GM23338 (cell line): ENCODE data around the gene S100A8. TPM values are rescaled to one million over a fixed set of nuclear protein-coding genes. Genes with fewer than 3 reads are reported as not detected.

Experiments
- ATAC-seq: fragments of 200-7000 bp; cut with Tn5 transposase; 3 replicates; pipeline ENCODE4 v1.9.1; 2020
- DNase-seq: peaks from one replicate; pipeline ENCODE4 v3.0.0-alpha.2; 2015; ENCODE audit warnings: low spot score
- H2AFZ ChIP-seq: fragments of 200-600 bp; sonication (generic); 2 replicates; pipeline ENCODE4 v1.8.0; 2016; ENCODE audit warnings: antibody characterized with exemption, mild to moderate bottlenecking, moderate library complexity
- H3F3A ChIP-seq: fragments of 200-600 bp; sonication (generic); replicated peaks from 2 replicates; pipeline ENCODE4 v1.8.0; 2017; ENCODE audit warnings: antibody characterized with exemption, mixed run types, low read depth
- H3K27ac ChIP-seq: fragments of 200-600 bp; sonication (generic); 2 replicates; pipeline ENCODE4 v1.6.1; 2016; ENCODE audit warnings: low read depth
- H3K27me3 ChIP-seq: fragments of 200-600 bp; sonication (generic); 2 replicates; pipeline ENCODE4 v1.8.0; 2016; ENCODE audit warnings: mild to moderate bottlenecking, mixed run types, moderate library complexity; ENCODE audit not compliant: insufficient read depth
- H3K36me3 ChIP-seq: fragments of 200-600 bp; sonication (generic); 2 replicates; pipeline ENCODE4 v1.8.0; 2016; ENCODE audit warnings: mild to moderate bottlenecking; ENCODE audit not compliant: insufficient read depth
- H3K4me1 ChIP-seq: fragments of 200-600 bp; sonication (generic); 2 replicates; pipeline ENCODE4 v1.8.0; 2016; ENCODE audit warnings: mild to moderate bottlenecking, moderate library complexity; ENCODE audit not compliant: insufficient read depth
- H3K4me2 ChIP-seq: fragments of 200-600 bp; sonication (generic); 2 replicates; pipeline ENCODE4 v1.7.1; 2017; ENCODE audit warnings: mixed run types
- H3K4me3 ChIP-seq: fragments of 200-600 bp; sonication (generic); 2 replicates; pipeline ENCODE4 v1.6.1; 2016; ENCODE audit warnings: mixed run types
- H3K79me2 ChIP-seq: fragments of 200-600 bp; sonication (generic); replicated peaks from 2 replicates; pipeline ENCODE4 v1.8.0; 2017; ENCODE audit warnings: mild to moderate bottlenecking; ENCODE audit not compliant: insufficient read depth
- H3K9me2 ChIP-seq: fragments of 200-600 bp; sonication (generic); 2 replicates; pipeline ENCODE4 v1.8.0; 2017; ENCODE audit not compliant: insufficient read depth
- H4K20me1 ChIP-seq: fragments of 200-600 bp; sonication (generic); replicated peaks from 2 replicates; pipeline ENCODE4 v1.8.0; 2017; ENCODE audit warnings: mild to moderate bottlenecking; ENCODE audit not compliant: insufficient read depth
- H3K27ac Mint-ChIP-seq: 2 replicates; pipeline ENCODE4 v1.8.0; 2020; ENCODE audit warnings: inconsistent platforms, mild to moderate bottlenecking, moderate library complexity, mixed read lengths
- H3K27me3 Mint-ChIP-seq: 3 replicates; pipeline ENCODE4 v1.8.0; 2022; ENCODE audit warnings: low read depth, mild to moderate bottlenecking, moderate library complexity, mixed read lengths, inconsistent platforms; ENCODE audit not compliant: insufficient read depth, poor library complexity
- H3K36me3 Mint-ChIP-seq: 3 replicates; pipeline ENCODE4 v1.8.0; 2021; ENCODE audit warnings: low read depth, mild to moderate bottlenecking, inconsistent platforms, moderate library complexity, mixed read lengths
- H3K4me1 Mint-ChIP-seq: 3 replicates; pipeline ENCODE4 v1.8.0; 2020; ENCODE audit warnings: mild to moderate bottlenecking, inconsistent platforms, mixed read lengths
- H3K4me3 Mint-ChIP-seq: 3 replicates; pipeline ENCODE4 v1.8.0; 2021; ENCODE audit warnings: moderate library complexity, mild to moderate bottlenecking, inconsistent platforms, mixed read lengths
- H3K9me3 Mint-ChIP-seq: 3 replicates; pipeline ENCODE4 v1.8.0; 2020; ENCODE audit warnings: moderate library complexity, mild to moderate bottlenecking, inconsistent platforms, mixed read lengths
- CREB1 ChIP-seq: fragments of 250-450 bp; sonication (Bioruptor Pico); IDR thresholded peaks from 2 replicates; pipeline ENCODE4 v1.5.0; 2020; ENCODE audit warnings: low read depth, mild to moderate bottlenecking, moderate library complexity
- CTCF ChIP-seq, 2 experiments: fragments of 200-600 bp in 1 of 2; sonication (generic) in 1 of 2; conservative IDR thresholded peaks; 2 replicates each; pipeline versions ENCODE4 v1.5.1 to v1.6.1; 2016 to 2017; ENCODE audit warnings: antibody characterized with exemption in 2 of 2, low read depth in 2 of 2, mild to moderate bottlenecking in 2 of 2, moderate library complexity in 1 of 2
- EZH2 ChIP-seq: fragments of 200-600 bp; sonication (generic); IDR thresholded peaks from one replicate; pipeline ENCODE4 v1.8.0; 2017; ENCODE audit warnings: antibody characterized with exemption, mild to moderate bottlenecking, low read depth; ENCODE audit not compliant: unreplicated experiment
- EZH2phosphoT487 ChIP-seq: fragments of 200-600 bp; sonication (generic); IDR thresholded peaks from one replicate; pipeline ENCODE4 v1.8.1; 2018; ENCODE audit warnings: antibody characterized with exemption; ENCODE audit not compliant: unreplicated experiment
- JUNB ChIP-seq: IDR thresholded peaks from one replicate; pipeline ENCODE4 v1.6.1; 2016; ENCODE audit warnings: antibody characterized with exemption; ENCODE audit not compliant: unreplicated experiment
- NANOG ChIP-seq: IDR thresholded peaks from 2 replicates; pipeline ENCODE4 v1.6.1; 2016; ENCODE audit warnings: antibody characterized with exemption, borderline replicate concordance
- POLR2AphosphoS5 ChIP-seq: IDR thresholded peaks from 2 replicates; pipeline ENCODE4 v1.6.1; 2016; ENCODE audit warnings: antibody characterized with exemption, low read depth
- STAT1 ChIP-seq: IDR thresholded peaks from one replicate; pipeline ENCODE4 v1.6.1; 2016; ENCODE audit warnings: antibody characterized with exemption; ENCODE audit not compliant: unreplicated experiment
- ZNF114 ChIP-seq: fragments of 250-450 bp; sonication (Bioruptor Pico); IDR thresholded peaks from 2 replicates; pipeline ENCODE4 v1.5.0; 2020; ENCODE audit warnings: mild to moderate bottlenecking, moderate library complexity
- ZNF331 ChIP-seq: fragments of 250-450 bp; sonication (Bioruptor Pico); IDR thresholded peaks from 2 replicates; pipeline ENCODE4 v1.5.0; 2020; ENCODE audit warnings: low read depth, mild to moderate bottlenecking, moderate library complexity
- polyA plus RNA-seq: library from polyadenylated mRNA; unstranded; fragments of >200 nt; fragmentation: Nextera tagmentation; extraction: Ambion mirVana; gene quantifications from 2 replicates; pipeline ENCODE4 v1.2.1, GENCODE V29; 2016
- total RNA-seq: library from RNA; depleted of rRNA; stranded (reverse); fragments of >200 nt; shearing (Covaris generic); gene quantifications from 2 replicates; pipeline ENCODE4 v1.2.3, GENCODE V29; 2014
- TF ChIP-seq, protein P1 (sequence below): IDR thresholded peaks from one replicate; pipeline ENCODE4 v1.6.1; 2018; ENCODE audit warnings: antibody characterized with exemption; ENCODE audit not compliant: unreplicated experiment
- TF ChIP-seq, protein P2 (sequence below): IDR thresholded peaks from 2 replicates; pipeline ENCODE4 v1.6.1; 2016; ENCODE audit warnings: antibody characterized with exemption

The S100A8 gene
- total and polyA plus RNA-seq, 2 experiments from 2014 or later: not detected

- ATAC-seq (no peak), DNase-seq (no peak)
- no peaks in the 10 kb centered on the region for H3K27me3 ChIP-seq
- no peak overlapping the region for H3K4me2 ChIP-seq
- no peak overlapping the region for H3K27ac Mint-ChIP-seq
- no peak overlapping the region for H3K4me3 Mint-ChIP-seq
- H4K20me1 ChIP-seq: no peaks in the 10 kb centered on the region
- H3F3A ChIP-seq: no peaks in the 10 kb centered on the region
- TF ChIP-seq, protein P1, sequence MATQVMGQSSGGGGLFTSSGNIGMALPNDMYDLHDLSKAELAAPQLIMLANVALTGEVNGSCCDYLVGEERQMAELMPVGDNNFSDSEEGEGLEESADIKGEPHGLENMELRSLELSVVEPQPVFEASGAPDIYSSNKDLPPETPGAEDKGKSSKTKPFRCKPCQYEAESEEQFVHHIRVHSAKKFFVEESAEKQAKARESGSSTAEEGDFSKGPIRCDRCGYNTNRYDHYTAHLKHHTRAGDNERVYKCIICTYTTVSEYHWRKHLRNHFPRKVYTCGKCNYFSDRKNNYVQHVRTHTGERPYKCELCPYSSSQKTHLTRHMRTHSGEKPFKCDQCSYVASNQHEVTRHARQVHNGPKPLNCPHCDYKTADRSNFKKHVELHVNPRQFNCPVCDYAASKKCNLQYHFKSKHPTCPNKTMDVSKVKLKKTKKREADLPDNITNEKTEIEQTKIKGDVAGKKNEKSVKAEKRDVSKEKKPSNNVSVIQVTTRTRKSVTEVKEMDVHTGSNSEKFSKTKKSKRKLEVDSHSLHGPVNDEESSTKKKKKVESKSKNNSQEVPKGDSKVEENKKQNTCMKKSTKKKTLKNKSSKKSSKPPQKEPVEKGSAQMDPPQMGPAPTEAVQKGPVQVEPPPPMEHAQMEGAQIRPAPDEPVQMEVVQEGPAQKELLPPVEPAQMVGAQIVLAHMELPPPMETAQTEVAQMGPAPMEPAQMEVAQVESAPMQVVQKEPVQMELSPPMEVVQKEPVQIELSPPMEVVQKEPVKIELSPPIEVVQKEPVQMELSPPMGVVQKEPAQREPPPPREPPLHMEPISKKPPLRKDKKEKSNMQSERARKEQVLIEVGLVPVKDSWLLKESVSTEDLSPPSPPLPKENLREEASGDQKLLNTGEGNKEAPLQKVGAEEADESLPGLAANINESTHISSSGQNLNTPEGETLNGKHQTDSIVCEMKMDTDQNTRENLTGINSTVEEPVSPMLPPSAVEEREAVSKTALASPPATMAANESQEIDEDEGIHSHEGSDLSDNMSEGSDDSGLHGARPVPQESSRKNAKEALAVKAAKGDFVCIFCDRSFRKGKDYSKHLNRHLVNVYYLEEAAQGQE: no peak
- TF ChIP-seq ZNF114 (CRISPR knock-in tag): no peak
- TF ChIP-seq ZNF331 (CRISPR knock-in tag): no peak
- TF ChIP-seq CTCF (conservative IDR thresholded peaks at IDR 0.05; ENCODE audit: low read depth in 2 of 2): no peak
- TF ChIP-seq, protein P2, sequence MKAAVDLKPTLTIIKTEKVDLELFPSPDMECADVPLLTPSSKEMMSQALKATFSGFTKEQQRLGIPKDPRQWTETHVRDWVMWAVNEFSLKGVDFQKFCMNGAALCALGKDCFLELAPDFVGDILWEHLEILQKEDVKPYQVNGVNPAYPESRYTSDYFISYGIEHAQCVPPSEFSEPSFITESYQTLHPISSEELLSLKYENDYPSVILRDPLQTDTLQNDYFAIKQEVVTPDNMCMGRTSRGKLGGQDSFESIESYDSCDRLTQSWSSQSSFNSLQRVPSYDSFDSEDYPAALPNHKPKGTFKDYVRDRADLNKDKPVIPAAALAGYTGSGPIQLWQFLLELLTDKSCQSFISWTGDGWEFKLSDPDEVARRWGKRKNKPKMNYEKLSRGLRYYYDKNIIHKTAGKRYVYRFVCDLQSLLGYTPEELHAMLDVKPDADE: no peak
- no peak for TF ChIP-seq NANOG
- no peak for TF ChIP-seq EZH2phosphoT487
- no peak for TF ChIP-seq CREB1
- TF ChIP-seq STAT1: no peak
- no peak for TF ChIP-seq EZH2
- TF ChIP-seq JUNB: no peak
- no peak for TF ChIP-seq POLR2AphosphoS5
- H2AFZ ChIP-seq: no peak overlapping the region
- H3K36me3 Mint-ChIP-seq: no peaks in the 10 kb centered on the region
- no peaks in the 10 kb centered on the region for H3K4me1 ChIP-seq
- H3K4me3 ChIP-seq: no peak overlapping the region
- no peaks in the 10 kb centered on the region for H3K79me2 ChIP-seq
- H3K4me1 Mint-ChIP-seq: peaks cover 7% of the 10 kb centered on the region; the same call in 2 of the 3 replicates
- H3K36me3 ChIP-seq: no peaks in the 10 kb centered on the region
- H3K27ac ChIP-seq: no peak overlapping the region
- peaks cover 7% of the 10 kb centered on the region for H3K27me3 Mint-ChIP-seq
- H3K9me2 ChIP-seq: no peaks in the 10 kb centered on the region
- H3K9me3 Mint-ChIP-seq: no peaks in the 10 kb centered on the region
Observed at GRCh38 chr1:153397924-153398651, 7.2 kb upstream of the S100A8 start.
